Keratinocyte (primary cell): Measurements from ENCODE around the gene AKIRIN1.

Source experiments
- EZH2 ChIP-seq: IDR thresholded peaks from one replicate; pipeline ENCODE4 v1.6.1; 2012; ENCODE audit warnings: inconsistent platforms, mild to moderate bottlenecking, low read length, moderate library complexity
- TF ChIP-seq, protein P1 (sequence below), 3 experiments: IDR thresholded peaks in 1 of 3; conservative IDR thresholded peaks in 1 of 3; optimal IDR thresholded peaks in 1 of 3; 2 replicates in 2 of 3; 3 replicates in 1 of 3; pipeline versions ENCODE3 to v1.5.1; 2011; ENCODE audit warnings: low read length in 3 of 3, mild to moderate bottlenecking in 3 of 3, moderate library complexity in 2 of 3, control low read depth in 1 of 3, inconsistent platforms in 1 of 3; ENCODE audit not compliant: insufficient read depth in 2 of 3; ENCODE audit errors: extremely low read depth in 1 of 3

DNA sequence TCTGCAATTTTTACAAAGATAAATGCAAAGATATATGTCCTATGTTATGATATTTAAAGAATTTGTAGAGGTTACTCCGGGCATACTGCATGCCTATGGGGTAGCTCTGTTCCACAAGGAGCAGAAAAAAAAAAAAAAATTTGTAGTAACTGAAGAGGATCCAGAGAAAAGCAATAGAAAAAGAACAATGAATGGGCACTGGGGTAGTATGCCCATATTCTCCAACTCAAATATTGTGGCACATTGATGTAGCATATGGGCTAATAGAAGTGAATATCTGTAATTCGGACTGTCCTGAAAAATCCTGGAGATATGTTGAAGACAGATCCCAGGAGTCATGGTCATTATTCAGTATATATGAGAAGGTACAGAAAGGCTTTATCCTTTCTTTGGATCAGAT, 1.1 kb upstream of the AKIRIN1 start:
- TF ChIP-seq, protein P1, sequence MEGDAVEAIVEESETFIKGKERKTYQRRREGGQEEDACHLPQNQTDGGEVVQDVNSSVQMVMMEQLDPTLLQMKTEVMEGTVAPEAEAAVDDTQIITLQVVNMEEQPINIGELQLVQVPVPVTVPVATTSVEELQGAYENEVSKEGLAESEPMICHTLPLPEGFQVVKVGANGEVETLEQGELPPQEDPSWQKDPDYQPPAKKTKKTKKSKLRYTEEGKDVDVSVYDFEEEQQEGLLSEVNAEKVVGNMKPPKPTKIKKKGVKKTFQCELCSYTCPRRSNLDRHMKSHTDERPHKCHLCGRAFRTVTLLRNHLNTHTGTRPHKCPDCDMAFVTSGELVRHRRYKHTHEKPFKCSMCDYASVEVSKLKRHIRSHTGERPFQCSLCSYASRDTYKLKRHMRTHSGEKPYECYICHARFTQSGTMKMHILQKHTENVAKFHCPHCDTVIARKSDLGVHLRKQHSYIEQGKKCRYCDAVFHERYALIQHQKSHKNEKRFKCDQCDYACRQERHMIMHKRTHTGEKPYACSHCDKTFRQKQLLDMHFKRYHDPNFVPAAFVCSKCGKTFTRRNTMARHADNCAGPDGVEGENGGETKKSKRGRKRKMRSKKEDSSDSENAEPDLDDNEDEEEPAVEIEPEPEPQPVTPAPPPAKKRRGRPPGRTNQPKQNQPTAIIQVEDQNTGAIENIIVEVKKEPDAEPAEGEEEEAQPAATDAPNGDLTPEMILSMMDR (optimal IDR thresholded peaks at IDR 0.05 in 1 of 3, IDR thresholded peaks at IDR 0.05 in 1 of 3, conservative IDR thresholded peaks at IDR 0.05 in 1 of 3; ENCODE audit: extremely low read depth in 1 of 3, insufficient read depth in 2 of 3, low read length in 3 of 3) = no peak
- no peak for TF ChIP-seq EZH2
